ENCODE measurements around the gene LRRC59. TPM values are rescaled to one million over a fixed set of nuclear protein-coding genes. Genes with fewer than 3 reads are reported as not detected.

The LRRC59 gene
- polyA plus RNA-seq = 67.2 and 71.4 TPM in 2 replicates
- 79.8 and 84.5 TPM in 2 replicates for polyA minus RNA-seq

GRCh38 chr17:50397111-50397918 lies at the start of gene LRRC59:
LRRC59 (minus strand) TSS chr17:50397523; CDS start chr17:50397317, 206 bp downstream.
- peaks cover 15% of the 10 kb centered on the region for H3K79me2 ChIP-seq (replicated peaks; ENCODE audit: insufficient read depth, low read length)
- TF ChIP-seq TAF1 (IDR thresholded peaks at IDR 0.05; ENCODE audit: low read depth) (peak; percentile 54), POLR2AphosphoS5 (IDR thresholded peaks at IDR 0.05) (peak; percentile 98), SMC3 (conservative IDR thresholded peaks at IDR 0.05; ENCODE audit: poor library complexity) (peak; percentile 68), EZH2 (IDR thresholded peaks at IDR 0.05; ENCODE audit: borderline replicate concordance, insufficient read depth, low read length, poor library complexity, severe bottlenecking) (no peak), EP300 (conservative IDR thresholded peaks at IDR 0.05; ENCODE audit: poor library complexity, severe bottlenecking) (peak; percentile 66), REST (IDR thresholded peaks at IDR 0.05; ENCODE audit: borderline replicate concordance) (peak; percentile 41), CTCF (IDR thresholded peaks at IDR 0.05; ENCODE audit: poor library complexity, severe bottlenecking) (peak; percentile 99), RAD21 (conservative IDR thresholded peaks at IDR 0.05) (peak; percentile 62), MXI1 (conservative IDR thresholded peaks at IDR 0.05; ENCODE audit: poor library complexity, severe bottlenecking) (peak; percentile 89)
- H4K20me1 ChIP-seq (ENCODE audit: insufficient read depth) = no peaks in the 10 kb centered on the region
- H3F3A ChIP-seq (ENCODE audit: insufficient read depth, low read length, poor library complexity, severe bottlenecking) = no peaks in the 10 kb centered on the region
- peak within 1 kb of the TSS; percentile 82 for H3K9ac ChIP-seq (ENCODE audit: low read length)
- peak within 1 kb of the TSS; percentile 65 for H2AFZ ChIP-seq (ENCODE audit: low read depth, low read length)
- peak within 1 kb of the TSS; percentile 94 for H3K4me2 ChIP-seq (ENCODE audit: low read length)
- H3K27ac ChIP-seq (ENCODE audit: low read length) = peak within 1 kb of the TSS; percentile 44
- no peaks in the 10 kb centered on the region for H3K27me3 ChIP-seq (ENCODE audit: insufficient read depth, low read depth, low read length)
- H3K36me3 ChIP-seq (ENCODE audit: insufficient read depth, low read length) = no peaks in the 10 kb centered on the region
- H3K9me3 ChIP-seq (ENCODE audit: low read length) = no peaks in the 10 kb centered on the region
- peak within 1 kb of the TSS; percentile 98 for H3K4me3 ChIP-seq (ENCODE audit: low read length)
- H3K9me2 ChIP-seq (ENCODE audit: insufficient read depth, low read length) = no peaks in the 10 kb centered on the region

- Histone ChIP-seq H3K9me2 (ENCODE audit: insufficient read depth, low read length) (no peaks in the 10 kb centered on the region), H2AFZ (ENCODE audit: low read depth, low read length) (no peak overlapping the region), H3K9ac (ENCODE audit: low read length) (no peak overlapping the region), H4K20me1 (ENCODE audit: insufficient read depth) (no peaks in the 10 kb centered on the region), H3K9me3 (ENCODE audit: low read length) (no peaks in the 10 kb centered on the region), H3K4me3 (ENCODE audit: low read length) (no peak overlapping the region), H3K79me2 (replicated peaks; ENCODE audit: insufficient read depth, low read length) (no peaks in the 10 kb centered on the region), H3K27me3 (ENCODE audit: insufficient read depth, low read depth, low read length) (no peaks in the 10 kb centered on the region), H3K36me3 (ENCODE audit: insufficient read depth, low read length) (no peaks in the 10 kb centered on the region), H3K4me2 (ENCODE audit: low read length) (no peak overlapping the region), H3F3A (ENCODE audit: insufficient read depth, low read length, poor library complexity, severe bottlenecking) (no peaks in the 10 kb centered on the region), H3K27ac (ENCODE audit: low read length) (no peak overlapping the region)
- TF ChIP-seq CTCF (IDR thresholded peaks at IDR 0.05; ENCODE audit: poor library complexity, severe bottlenecking) (no peak), RAD21 (conservative IDR thresholded peaks at IDR 0.05) (no peak), REST (IDR thresholded peaks at IDR 0.05; ENCODE audit: borderline replicate concordance) (no peak), POLR2AphosphoS5 (IDR thresholded peaks at IDR 0.05) (no peak), TAF1 (IDR thresholded peaks at IDR 0.05; ENCODE audit: low read depth) (no peak), SMC3 (conservative IDR thresholded peaks at IDR 0.05; ENCODE audit: poor library complexity) (no peak)
Observed at GRCh38 chr17:50445730-50446325, 48.5 kb upstream of the LRRC59 start.

Data from neural cell (in vitro differentiated cells).